ENCODE data around the gene TICAM1. TPM values are rescaled to one million over a fixed set of nuclear protein-coding genes. Genes with fewer than 3 reads are reported as not detected.
A peak's percentile ranks its signal among the peaks of the same experiment; 100 is the strongest.

Gene TICAM1
- total and polyA plus RNA-seq, 2 of the 13 experiments (the other 11 are each of a cell fraction or from before 2014, with no cell fraction given), result 0.33 to 0.95 TPM

GRCh38 chr19:4768934-4769777, 62.4 kb downstream of the TICAM1 start (continued):
- TF ChIP-seq, protein P1, sequence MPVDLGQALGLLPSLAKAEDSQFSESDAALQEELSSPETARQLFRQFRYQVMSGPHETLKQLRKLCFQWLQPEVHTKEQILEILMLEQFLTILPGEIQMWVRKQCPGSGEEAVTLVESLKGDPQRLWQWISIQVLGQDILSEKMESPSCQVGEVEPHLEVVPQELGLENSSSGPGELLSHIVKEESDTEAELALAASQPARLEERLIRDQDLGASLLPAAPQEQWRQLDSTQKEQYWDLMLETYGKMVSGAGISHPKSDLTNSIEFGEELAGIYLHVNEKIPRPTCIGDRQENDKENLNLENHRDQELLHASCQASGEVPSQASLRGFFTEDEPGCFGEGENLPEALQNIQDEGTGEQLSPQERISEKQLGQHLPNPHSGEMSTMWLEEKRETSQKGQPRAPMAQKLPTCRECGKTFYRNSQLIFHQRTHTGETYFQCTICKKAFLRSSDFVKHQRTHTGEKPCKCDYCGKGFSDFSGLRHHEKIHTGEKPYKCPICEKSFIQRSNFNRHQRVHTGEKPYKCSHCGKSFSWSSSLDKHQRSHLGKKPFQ (CRISPR knock-in tag; IDR thresholded peaks at IDR 0.05; ENCODE audit: insufficient replicate concordance), result peak; percentile 100
- TF ChIP-seq KLF12 (CRISPR knock-in tag; IDR thresholded peaks at IDR 0.05; ENCODE audit: borderline replicate concordance) (peak; percentile 100), ZNF225 (CRISPR knock-in tag; IDR thresholded peaks at IDR 0.05) (peak; percentile 100), ZNF260 (CRISPR knock-in tag; IDR thresholded peaks at IDR 0.05; ENCODE audit: borderline replicate concordance, low read depth) (peak; percentile 98), RNF2 (conservative IDR thresholded peaks at IDR 0.05; ENCODE audit: low read depth) (no peak), ZNF562 (CRISPR knock-in tag; IDR thresholded peaks at IDR 0.05; ENCODE audit: borderline replicate concordance) (peak; percentile 97), ZNF253 (CRISPR knock-in tag; IDR thresholded peaks at IDR 0.05; ENCODE audit: borderline replicate concordance) (peak; percentile 100), FOXO1 (CRISPR knock-in tag; IDR thresholded peaks at IDR 0.05) (peak; percentile 99), HNRNPLL (IDR thresholded peaks at IDR 0.05; ENCODE audit: low read depth, low read length, poor library complexity, severe bottlenecking) (no peak), TFDP1 (CRISPR knock-in tag; IDR thresholded peaks at IDR 0.05; ENCODE audit: borderline replicate concordance) (peak; percentile 87), KLF9 (CRISPR knock-in tag; IDR thresholded peaks at IDR 0.05; ENCODE audit: low read depth) (peak; percentile 100), ZNF747 (CRISPR knock-in tag; IDR thresholded peaks at IDR 0.05; ENCODE audit: borderline replicate concordance) (peak; percentile 100), ZNF879 (CRISPR knock-in tag; IDR thresholded peaks at IDR 0.05) (peak; percentile 100), AKAP8 (CRISPR knock-in tag; IDR thresholded peaks at IDR 0.05) (peak; percentile 97), CREBL2 (CRISPR knock-in tag; IDR thresholded peaks at IDR 0.05; ENCODE audit: borderline replicate concordance) (peak; percentile 100), MBD4 (IDR thresholded peaks at IDR 0.05; ENCODE audit: borderline replicate concordance, low read length) (no peak), ZNF574 (CRISPR knock-in tag; IDR thresholded peaks at IDR 0.05) (peak; percentile 97)
- TF ChIP-seq, protein P2, sequence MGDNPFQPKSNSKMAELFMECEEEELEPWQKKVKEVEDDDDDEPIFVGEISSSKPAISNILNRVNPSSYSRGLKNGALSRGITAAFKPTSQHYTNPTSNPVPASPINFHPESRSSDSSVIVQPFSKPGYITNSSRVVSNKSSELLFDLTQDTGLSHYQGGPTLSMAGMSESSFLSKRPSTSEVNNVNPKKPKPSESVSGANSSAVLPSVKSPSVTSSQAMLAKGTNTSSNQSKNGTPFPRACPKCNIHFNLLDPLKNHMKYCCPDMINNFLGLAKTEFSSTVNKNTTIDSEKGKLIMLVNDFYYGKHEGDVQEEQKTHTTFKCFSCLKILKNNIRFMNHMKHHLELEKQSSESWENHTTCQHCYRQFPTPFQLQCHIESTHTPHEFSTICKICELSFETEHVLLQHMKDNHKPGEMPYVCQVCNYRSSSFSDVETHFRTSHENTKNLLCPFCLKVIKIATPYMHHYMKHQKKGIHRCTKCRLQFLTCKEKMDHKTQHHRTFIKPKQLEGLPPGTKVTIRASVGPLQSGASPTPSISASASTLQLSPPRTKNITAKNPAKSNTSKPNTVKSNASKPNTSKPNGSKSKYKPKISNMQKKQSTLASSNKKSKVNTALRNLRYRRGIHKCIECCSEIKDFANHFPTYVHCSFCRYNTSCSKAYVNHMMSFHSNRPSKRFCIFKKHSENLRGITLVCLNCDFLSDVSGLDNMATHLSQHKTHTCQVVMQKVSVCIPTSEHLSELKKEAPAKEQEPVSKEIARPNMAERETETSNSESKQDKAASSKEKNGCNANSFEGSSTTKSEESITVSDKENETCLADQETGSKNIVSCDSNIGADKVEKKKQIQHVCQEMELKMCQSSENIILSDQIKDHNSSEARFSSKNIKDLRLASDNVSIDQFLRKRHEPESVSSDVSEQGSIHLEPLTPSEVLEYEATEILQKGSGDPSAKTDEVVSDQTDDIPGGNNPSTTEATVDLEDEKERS (CRISPR knock-in tag; IDR thresholded peaks at IDR 0.05), result peak; percentile 100
- TF ChIP-seq, protein P3, sequence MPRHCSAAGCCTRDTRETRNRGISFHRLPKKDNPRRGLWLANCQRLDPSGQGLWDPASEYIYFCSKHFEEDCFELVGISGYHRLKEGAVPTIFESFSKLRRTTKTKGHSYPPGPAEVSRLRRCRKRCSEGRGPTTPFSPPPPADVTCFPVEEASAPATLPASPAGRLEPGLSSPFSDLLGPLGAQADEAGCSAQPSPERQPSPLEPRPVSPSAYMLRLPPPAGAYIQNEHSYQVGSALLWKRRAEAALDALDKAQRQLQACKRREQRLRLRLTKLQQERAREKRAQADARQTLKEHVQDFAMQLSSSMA (CRISPR knock-in tag; IDR thresholded peaks at IDR 0.05), result peak; percentile 99

All from HepG2 (cell line).